HUES64 (cell line): ENCODE measurements around the gene TKT.
A peak's percentile ranks its signal among the peaks of the same experiment; 100 is the strongest.
"Not testable (repeated sequence)": the region's sequence is repeated elsewhere in the genome, so short reads cannot be mapped to it uniquely, and the experiment has no call there.

ENCODE experiments used
- H3K27ac ChIP-seq: 2 replicates; pipeline ENCODE4 v1.7.0; 2013; ENCODE audit warnings: low read depth, low read length, inconsistent platforms
- H3K27me3 ChIP-seq: 2 replicates; pipeline ENCODE4 v1.6.1; 2013; ENCODE audit warnings: mild to moderate bottlenecking, low read length; ENCODE audit not compliant: insufficient read depth
- H3K36me3 ChIP-seq: 2 replicates; pipeline ENCODE4 v1.6.1; 2013; ENCODE audit warnings: mild to moderate bottlenecking, low read length; ENCODE audit not compliant: insufficient read depth
- H3K4me1 ChIP-seq: 2 replicates; pipeline ENCODE4 v1.6.1; 2013; ENCODE audit warnings: mild to moderate bottlenecking, low read length, moderate library complexity; ENCODE audit not compliant: insufficient read depth
- H3K4me3 ChIP-seq: 2 replicates; pipeline ENCODE4 v1.5.1; 2013; ENCODE audit warnings: mild to moderate bottlenecking, low read length, moderate library complexity
- H3K9ac ChIP-seq: 2 replicates; pipeline ENCODE4 v1.6.1; 2013; ENCODE audit warnings: mild to moderate bottlenecking, low read depth, low read length
- H3K9me3 ChIP-seq: 2 replicates; pipeline ENCODE4 v1.6.1; 2013; ENCODE audit warnings: low read depth, low read length; ENCODE audit not compliant: insufficient read depth
- whole genome bisulfite sequencing: fragments of 150-250, 120-280 bp; methylation state at CpG from one replicate; pipeline ENCODE4 v1.1.7; 2013; ENCODE audit warnings: missing lambda C conversion rate; 5-methylcytosine and 5-hydroxymethylcytosine counted together

The TKT gene

GRCh38 chr3:53278667-53279066, 22.8 kb upstream of the TKT start:
- Histone ChIP-seq H3K27ac (no peak overlapping the region), H3K4me3 (no peak overlapping the region), H3K36me3 (peaks cover 3% of the 10 kb centered on the region; the same call in 1 of the 2 replicates), H3K27me3 (no peaks in the 10 kb centered on the region), H3K9ac (no peak overlapping the region), H3K9me3 (no peaks in the 10 kb centered on the region), H3K4me1 (peaks cover 12% of the 10 kb centered on the region)
- 68% methylated on average over 4 of the region's 4 CpGs for whole genome bisulfite sequencing

- Histone ChIP-seq H3K4me3 (no peak overlapping the region), H3K9me3 (no peaks in the 10 kb centered on the region), H3K27me3 (no peaks in the 10 kb centered on the region), H3K36me3 (no peaks in the 10 kb centered on the region), H3K27ac (no peak overlapping the region), H3K9ac (no peak overlapping the region), H3K4me1 (peaks cover 19% of the 10 kb centered on the region)
- 62% methylated on average over 5 of the region's 5 CpGs for WGBS
These were observed 19.2 kb upstream of the TKT start for GRCh38 chr3:53274938-53275605.

- Histone ChIP-seq H3K27me3 (no peaks in the 10 kb centered on the region), H3K9ac (no peak overlapping the region), H3K27ac (no peak overlapping the region), H3K4me1 (peaks cover 21% of the 10 kb centered on the region), H3K36me3 (no peaks in the 10 kb centered on the region), H3K9me3 (no peaks in the 10 kb centered on the region), H3K4me3 (no peak overlapping the region)
- 90% methylated on average over 10 of the region's 10 CpGs for WGBS
These were observed 17.4 kb upstream of the TKT start for GRCh38 chr3:53273146-53273670.

- Histone ChIP-seq H3K9ac (peak overlapping the region; percentile 65), H3K9me3 (no peaks in the 10 kb centered on the region), H3K27me3 (no peaks in the 10 kb centered on the region), H3K4me1 (peaks cover 24% of the 10 kb centered on the region), H3K4me3 (no peak overlapping the region), H3K36me3 (no peaks in the 10 kb centered on the region), H3K27ac (peak overlapping the region; percentile 84)
- WGBS: 42% methylated on average over 12 of the region's 12 CpGs
These were observed 14.4 kb upstream of the TKT start for GRCh38 chr3:53269888-53270880.

- not testable (repeated sequence) for H3K36me3 ChIP-seq, H3K9me3 ChIP-seq, H3K27me3 ChIP-seq, H3K4me3 ChIP-seq
- WGBS: 96% methylated on average over 11 of the region's 11 CpGs
- Histone ChIP-seq H3K9ac (peak overlapping the region; percentile 65; the same call in 1 of the 2 replicates), H3K4me1 (peaks cover 21% of the 10 kb centered on the region), H3K27ac (peak overlapping the region; percentile 84; the same call in 1 of the 2 replicates)
These were observed 13.4 kb upstream of the TKT start for GRCh38 chr3:53269193-53269592.

GRCh38 chr3:53267766-53268165, 11.9 kb upstream of the TKT start:
- Histone ChIP-seq H3K27me3 (no peaks in the 10 kb centered on the region), H3K4me1 (peaks cover 21% of the 10 kb centered on the region), H3K4me3 (no peak overlapping the region), H3K9me3 (no peaks in the 10 kb centered on the region), H3K9ac (no peak overlapping the region), H3K36me3 (no peaks in the 10 kb centered on the region), H3K27ac (no peak overlapping the region)

GRCh38 chr3:53264718-53265117, 8.9 kb upstream of the TKT start:
- Histone ChIP-seq H3K36me3 (no peaks in the 10 kb centered on the region), H3K9me3 (no peaks in the 10 kb centered on the region), H3K4me3 (no peak overlapping the region), H3K9ac (no peak overlapping the region), H3K27me3 (no peaks in the 10 kb centered on the region), H3K27ac (no peak overlapping the region), H3K4me1 (peaks cover 17% of the 10 kb centered on the region)
- 82% methylated on average over 3 of the region's 3 CpGs for WGBS

GRCh38 chr3:53263907-53264306, 8.1 kb upstream of the TKT start:
- Histone ChIP-seq H3K9me3 (no peaks in the 10 kb centered on the region), H3K36me3 (no peaks in the 10 kb centered on the region), H3K27ac (no peak overlapping the region), H3K9ac (no peak overlapping the region), H3K27me3 (no peaks in the 10 kb centered on the region), H3K4me1 (peaks cover 22% of the 10 kb centered on the region), H3K4me3 (no peak overlapping the region)
- WGBS: 95% methylated on average over 4 of the region's 4 CpGs

- H3K27ac ChIP-seq: no peak overlapping the region
- no peaks in the 10 kb centered on the region for H3K9me3 ChIP-seq
- no peak overlapping the region for H3K4me3 ChIP-seq
- no peak overlapping the region for H3K9ac ChIP-seq
- 89% methylated on average over 5 of the region's 5 CpGs for WGBS
- H3K36me3 ChIP-seq: no peaks in the 10 kb centered on the region
- H3K4me1 ChIP-seq: peaks cover 31% of the 10 kb centered on the region
- H3K27me3 ChIP-seq: no peaks in the 10 kb centered on the region
These were observed 5.9 kb upstream of the TKT start for GRCh38 chr3:53261712-53262111.

- Histone ChIP-seq H3K27me3 (no peaks in the 10 kb centered on the region), H3K9ac (no peak overlapping the region), H3K4me1 (peaks cover 23% of the 10 kb centered on the region), H3K36me3 (no peaks in the 10 kb centered on the region), H3K9me3 (no peaks in the 10 kb centered on the region), H3K4me3 (no peak overlapping the region), H3K27ac (no peak overlapping the region; the same call in 1 of the 2 replicates)
- 90% methylated on average over 4 of the region's 4 CpGs for WGBS
These were observed 4.5 kb upstream of the TKT start for GRCh38 chr3:53260286-53260785.
